ENCODE results near the gene TGFBI.

TGFBI gene

GRCh38 chr5:136094913-136095641 is 66.3 kb downstream of the TGFBI start:
- Histone ChIP-seq H3K9ac (ENCODE audit: low read depth, low read length) (no peak overlapping the region), H3K9me3 (ENCODE audit: insufficient read depth, low read length, severe bottlenecking) (no peaks in the 10 kb centered on the region), H3K4me3 (ENCODE audit: low read depth in 1 of 2, low read length in 2 of 2) (no peak overlapping the region), H3K79me2 (ENCODE audit: insufficient read depth, low read length) (no peaks in the 10 kb centered on the region), H3K27ac (ENCODE audit: low read length) (no peak overlapping the region), H3K4me1 (ENCODE audit: insufficient read depth, low read length) (no peaks in the 10 kb centered on the region), H2AFZ (ENCODE audit: low read depth, low read length) (no peak overlapping the region), H3K36me3 (ENCODE audit: insufficient read depth, low read length) (no peaks in the 10 kb centered on the region), H3K4me2 (ENCODE audit: insufficient read depth, low read length) (no peak overlapping the region), H3K27me3 (ENCODE audit: insufficient read depth, low read length, poor library complexity) (peaks cover 19% of the 10 kb centered on the region), H4K20me1 (ENCODE audit: insufficient read depth, low read length) (no peaks in the 10 kb centered on the region)
- TF ChIP-seq EZH2 (IDR thresholded peaks at IDR 0.05; ENCODE audit: borderline replicate concordance, low read depth, low read length, severe bottlenecking) (no peak), CTCF (IDR thresholded peaks at IDR 0.05; ENCODE audit: borderline replicate concordance, extremely low read depth, low read length, poor library complexity, severe bottlenecking) (no peak)
- DNase-seq (no peak), ATAC-seq (ENCODE audit: insufficient read depth, low read depth) (no peak)

- Histone ChIP-seq H3K9ac (ENCODE audit: low read depth, low read length) (no peak overlapping the region), H3K79me2 (ENCODE audit: insufficient read depth, low read length) (no peaks in the 10 kb centered on the region), H3K27me3 (ENCODE audit: insufficient read depth, low read length, poor library complexity) (peaks cover 21% of the 10 kb centered on the region), H3K9me3 (ENCODE audit: insufficient read depth, low read length, severe bottlenecking) (no peaks in the 10 kb centered on the region), H2AFZ (ENCODE audit: low read depth, low read length) (no peak overlapping the region), H4K20me1 (ENCODE audit: insufficient read depth, low read length) (no peaks in the 10 kb centered on the region), H3K4me1 (ENCODE audit: insufficient read depth, low read length) (no peaks in the 10 kb centered on the region), H3K4me3 (ENCODE audit: low read depth in 1 of 2, low read length in 2 of 2) (no peak overlapping the region), H3K27ac (ENCODE audit: low read length) (no peak overlapping the region), H3K4me2 (ENCODE audit: insufficient read depth, low read length) (no peak overlapping the region), H3K36me3 (ENCODE audit: insufficient read depth, low read length) (no peaks in the 10 kb centered on the region)
- DNase-seq (no peak), ATAC-seq (ENCODE audit: insufficient read depth, low read depth) (no peak)
- TF ChIP-seq EZH2 (IDR thresholded peaks at IDR 0.05; ENCODE audit: borderline replicate concordance, low read depth, low read length, severe bottlenecking) (no peak), CTCF (IDR thresholded peaks at IDR 0.05; ENCODE audit: borderline replicate concordance, extremely low read depth, low read length, poor library complexity, severe bottlenecking) (no peak)
Measured at GRCh38 chr5:136098176-136098575, 69.4 kb downstream of the TGFBI start.

GRCh38 chr5:136099870-136100269 is 71.1 kb downstream of the TGFBI start:
- ATAC-seq (ENCODE audit: insufficient read depth, low read depth) (no peak), DNase-seq (no peak)
- no peak overlapping the region for H2AFZ ChIP-seq (ENCODE audit: low read depth, low read length)
- H3K9ac ChIP-seq (ENCODE audit: low read depth, low read length) = no peak overlapping the region
- no peak overlapping the region for H3K27ac ChIP-seq (ENCODE audit: low read length)
- H4K20me1 ChIP-seq (ENCODE audit: insufficient read depth, low read length) = no peaks in the 10 kb centered on the region
- H3K79me2 ChIP-seq (ENCODE audit: insufficient read depth, low read length) = no peaks in the 10 kb centered on the region
- H3K4me1 ChIP-seq (ENCODE audit: insufficient read depth, low read length) = no peaks in the 10 kb centered on the region
- no peaks in the 10 kb centered on the region for H3K36me3 ChIP-seq (ENCODE audit: insufficient read depth, low read length)
- H3K4me3 ChIP-seq (ENCODE audit: low read depth in 1 of 2, low read length in 2 of 2) = no peak overlapping the region
- no peak for TF ChIP-seq CTCF (IDR thresholded peaks at IDR 0.05; ENCODE audit: borderline replicate concordance, extremely low read depth, low read length, poor library complexity, severe bottlenecking)
- TF ChIP-seq EZH2 (IDR thresholded peaks at IDR 0.05; ENCODE audit: borderline replicate concordance, low read depth, low read length, severe bottlenecking) = no peak
- H3K9me3 ChIP-seq (ENCODE audit: insufficient read depth, low read length, severe bottlenecking) = no peaks in the 10 kb centered on the region
- no peak overlapping the region for H3K4me2 ChIP-seq (ENCODE audit: insufficient read depth, low read length)
- peaks cover 16% of the 10 kb centered on the region for H3K27me3 ChIP-seq (ENCODE audit: insufficient read depth, low read length, poor library complexity)

Data from DND-41 (cell line).